ENCODE results near the gene PTPRH.
A peak's percentile ranks its signal among the peaks of the same experiment; 100 is the strongest.

PTPRH gene

DNA sequence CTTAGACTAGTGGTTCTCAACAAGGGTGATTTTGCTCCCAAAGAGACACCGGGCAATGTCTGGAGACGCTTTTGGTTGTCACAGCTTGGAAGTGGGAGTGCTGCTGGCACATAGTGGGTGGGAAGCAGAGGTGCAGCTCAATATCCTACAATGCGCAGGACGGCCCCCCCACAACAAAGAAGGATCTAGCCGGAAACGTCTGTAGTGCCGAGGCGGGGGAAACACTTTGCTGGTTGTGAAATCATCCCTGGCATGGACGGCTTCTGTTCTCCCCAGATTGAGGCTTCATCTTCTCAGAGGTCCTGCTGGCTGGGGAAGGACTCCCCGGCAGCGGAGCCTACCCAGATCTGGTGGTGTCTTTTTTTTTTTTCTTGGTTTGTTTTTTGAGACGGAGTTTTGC, 15.8 kb downstream of the PTPRH start:
- Histone ChIP-seq H3K27ac (ENCODE audit: low read length) (no peak overlapping the region), H3K9me3 (ENCODE audit: insufficient read depth, low read depth, low read length) (no peaks in the 10 kb centered on the region), H3K36me3 (ENCODE audit: insufficient read depth, low read depth, low read length) (no peaks in the 10 kb centered on the region), H3K4me3 (ENCODE audit: low read length) (no peak overlapping the region), H3K27me3 (ENCODE audit: insufficient read depth, low read length) (0 out of 2 replicates have a peak, but pooled peaks cover 10% of the 10 kb centered on the region), H3K9ac (ENCODE audit: low read depth, low read length) (no peak overlapping the region), H3K4me1 (ENCODE audit: insufficient read depth, low read length) (no peaks in the 10 kb centered on the region)

GRCh38 chr19:55189403-55189835, 19.9 kb downstream of the PTPRH start:
- Histone ChIP-seq H3K4me3 (ENCODE audit: low read length) (no peak overlapping the region), H3K36me3 (ENCODE audit: insufficient read depth, low read depth, low read length) (no peaks in the 10 kb centered on the region), H3K4me1 (ENCODE audit: insufficient read depth, low read length) (no peaks in the 10 kb centered on the region), H3K9me3 (ENCODE audit: insufficient read depth, low read depth, low read length) (no peaks in the 10 kb centered on the region), H3K9ac (ENCODE audit: low read depth, low read length) (no peak overlapping the region), H3K27ac (ENCODE audit: low read length) (no peak overlapping the region), H3K27me3 (ENCODE audit: insufficient read depth, low read length) (peaks cover 21% of the 10 kb centered on the region)

DNA sequence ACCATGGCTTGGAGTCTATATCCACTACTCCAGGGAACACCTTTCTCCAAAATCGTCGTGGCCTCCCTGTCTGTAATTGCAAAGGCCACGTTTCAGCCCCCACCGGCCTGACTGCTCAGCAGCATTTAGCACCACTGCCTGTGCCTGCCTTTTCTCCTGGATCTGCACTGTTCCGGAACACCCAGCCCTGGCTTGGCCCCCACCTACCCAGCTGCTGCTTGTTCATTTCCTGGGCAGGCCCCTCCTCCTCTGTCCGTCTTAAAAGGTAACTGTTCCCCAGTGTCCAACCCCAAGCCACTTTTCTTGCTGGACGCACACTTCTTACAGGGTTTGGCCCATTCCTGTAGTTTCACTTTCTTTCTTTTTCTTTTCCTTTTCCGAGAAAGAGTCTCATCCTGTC, 20.7 kb downstream of the PTPRH start:
- no peaks in the 10 kb centered on the region for H3K36me3 ChIP-seq (ENCODE audit: insufficient read depth, low read depth, low read length)
- no peak overlapping the region for H3K9ac ChIP-seq (ENCODE audit: low read depth, low read length)
- H3K27me3 ChIP-seq (ENCODE audit: insufficient read depth, low read length), result peaks cover 18% of the 10 kb centered on the region
- no peak overlapping the region for H3K4me3 ChIP-seq (ENCODE audit: low read length)
- H3K27ac ChIP-seq (ENCODE audit: low read length), result no peak overlapping the region
- no peaks in the 10 kb centered on the region for H3K4me1 ChIP-seq (ENCODE audit: insufficient read depth, low read length)
- H3K9me3 ChIP-seq (ENCODE audit: insufficient read depth, low read depth, low read length), result no peaks in the 10 kb centered on the region

GRCh38 chr19:55186080-55186479, 23.2 kb downstream of the PTPRH start:
- no peak overlapping the region for H3K9ac ChIP-seq (ENCODE audit: low read depth, low read length)
- no peak overlapping the region for H3K4me3 ChIP-seq (ENCODE audit: low read length)
- H3K4me1 ChIP-seq (ENCODE audit: insufficient read depth, low read length), result no peaks in the 10 kb centered on the region
- no peaks in the 10 kb centered on the region for H3K36me3 ChIP-seq (ENCODE audit: insufficient read depth, low read depth, low read length)
- H3K27ac ChIP-seq (ENCODE audit: low read length), result no peak overlapping the region
- H3K9me3 ChIP-seq (ENCODE audit: insufficient read depth, low read depth, low read length), result no peaks in the 10 kb centered on the region
- peaks cover 28% of the 10 kb centered on the region for H3K27me3 ChIP-seq (ENCODE audit: insufficient read depth, low read length)

- Histone ChIP-seq H3K36me3 (ENCODE audit: insufficient read depth, low read depth, low read length) (no peaks in the 10 kb centered on the region), H3K9ac (ENCODE audit: low read depth, low read length) (no peak overlapping the region), H3K9me3 (ENCODE audit: insufficient read depth, low read depth, low read length) (no peaks in the 10 kb centered on the region), H3K4me3 (ENCODE audit: low read length) (no peak overlapping the region), H3K4me1 (ENCODE audit: insufficient read depth, low read length) (no peaks in the 10 kb centered on the region), H3K27me3 (ENCODE audit: insufficient read depth, low read length) (peaks cover 64% of the 10 kb centered on the region), H3K27ac (ENCODE audit: low read length) (no peak overlapping the region)
These were observed 27.6 kb downstream of the PTPRH start for GRCh38 chr19:55181740-55182139.

DNA sequence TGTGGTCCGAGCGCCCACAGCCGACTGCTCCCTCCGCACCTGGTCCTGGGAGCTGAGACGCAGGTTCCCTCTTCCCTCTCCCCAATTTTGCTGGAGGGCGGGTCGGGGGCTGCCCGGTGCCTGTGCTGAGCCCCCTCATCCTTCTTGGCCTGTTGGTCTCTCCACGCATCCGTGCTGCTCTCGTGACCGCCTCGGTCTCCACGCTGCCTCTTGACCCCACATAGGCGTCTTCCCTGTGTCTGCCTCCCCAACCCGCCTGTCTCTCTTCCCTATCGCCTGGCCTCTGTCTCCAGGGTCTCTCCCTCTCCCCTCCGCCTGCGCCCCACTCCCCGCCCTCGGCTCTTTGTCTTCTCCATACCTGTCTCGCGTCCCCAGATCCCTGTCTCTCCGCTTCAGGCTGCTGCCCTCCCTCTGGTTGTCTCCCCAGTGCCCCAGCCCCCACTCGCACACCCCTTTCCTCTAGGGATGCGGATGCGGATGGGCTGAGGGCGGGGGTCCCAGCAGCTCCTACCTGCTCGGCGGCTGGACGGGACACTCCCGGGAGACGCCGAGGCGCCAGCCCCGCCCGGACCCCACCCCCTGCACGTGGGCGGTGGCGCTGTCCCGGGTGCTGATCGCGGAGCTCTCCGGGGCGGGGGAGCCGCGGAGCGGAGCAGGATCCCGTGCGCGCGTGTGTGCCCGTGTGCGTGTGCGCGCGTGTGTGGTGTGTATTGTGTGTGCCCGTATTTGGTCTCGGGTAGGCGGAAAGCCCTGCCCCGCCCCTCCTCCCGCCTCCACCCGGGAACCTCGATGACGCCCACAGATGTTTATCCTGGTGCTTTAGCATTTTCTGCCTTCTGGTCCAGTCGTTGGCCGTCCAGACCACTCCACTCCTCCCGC, 29.5 kb downstream of the PTPRH start, which contains the start of gene SYT5:
Gene SYT5 (minus strand): TSS at position 684 of the 879 bp plus-strand sequence. CDS start 1,248 bp downstream, outside the sequence.
- Histone ChIP-seq H3K27me3 (ENCODE audit: insufficient read depth, low read length) (peaks cover 73% of the 10 kb centered on the region), H3K4me1 (ENCODE audit: insufficient read depth, low read length) (peaks cover 4% of the 10 kb centered on the region; the same call in 1 of the 2 replicates), H3K9ac (ENCODE audit: low read depth, low read length) (no peak within 1 kb of the TSS; the same call in 1 of the 2 replicates), H3K4me3 (ENCODE audit: low read length) (peak within 1 kb of the TSS; percentile 83), H3K27ac (ENCODE audit: low read length) (no peak within 1 kb of the TSS), H3K9me3 (ENCODE audit: insufficient read depth, low read depth, low read length) (no peaks in the 10 kb centered on the region), H3K36me3 (ENCODE audit: insufficient read depth, low read depth, low read length) (no peaks in the 10 kb centered on the region)

GRCh38 chr19:55178781-55179599, 30.3 kb downstream of the PTPRH start:
- Histone ChIP-seq H3K4me3 (ENCODE audit: low read length) (peak overlapping the region; percentile 83), H3K4me1 (ENCODE audit: insufficient read depth, low read length) (peaks cover 4% of the 10 kb centered on the region; the same call in 1 of the 2 replicates), H3K27me3 (ENCODE audit: insufficient read depth, low read length) (peaks cover 79% of the 10 kb centered on the region), H3K27ac (ENCODE audit: low read length) (no peak overlapping the region), H3K9ac (ENCODE audit: low read depth, low read length) (no peak overlapping the region; the same call in 1 of the 2 replicates), H3K9me3 (ENCODE audit: insufficient read depth, low read depth, low read length) (no peaks in the 10 kb centered on the region), H3K36me3 (ENCODE audit: insufficient read depth, low read depth, low read length) (no peaks in the 10 kb centered on the region)

DNA sequence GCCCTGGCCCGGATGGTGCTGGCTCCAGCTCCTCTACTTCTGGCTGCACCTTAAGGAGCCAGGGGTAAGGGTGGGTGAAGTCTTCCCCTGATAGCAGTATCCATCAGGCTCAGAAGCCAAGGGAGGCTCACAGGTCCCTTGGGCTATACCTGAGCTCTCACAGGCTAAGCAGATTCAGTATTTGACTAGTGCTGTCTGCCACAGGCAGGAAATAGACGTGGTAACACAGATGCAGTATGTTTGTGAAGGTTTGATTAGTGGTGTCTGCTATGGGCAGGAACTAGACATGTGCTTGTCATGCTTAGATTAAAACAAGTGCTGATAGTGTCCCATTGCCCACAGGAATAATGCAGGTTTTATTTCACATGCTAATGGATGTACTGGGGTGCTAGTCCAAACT, 33.2 kb downstream of the PTPRH start:
- no peak overlapping the region for H3K27ac ChIP-seq (ENCODE audit: low read length)
- peaks cover 7% of the 10 kb centered on the region for H3K4me1 ChIP-seq (ENCODE audit: insufficient read depth, low read length)
- H3K27me3 ChIP-seq (ENCODE audit: insufficient read depth, low read length), result peaks cover 91% of the 10 kb centered on the region
- no peak overlapping the region for H3K4me3 ChIP-seq (ENCODE audit: low read length)
- H3K9me3 ChIP-seq (ENCODE audit: insufficient read depth, low read depth, low read length), result no peaks in the 10 kb centered on the region
- no peak overlapping the region for H3K9ac ChIP-seq (ENCODE audit: low read depth, low read length)
- H3K36me3 ChIP-seq (ENCODE audit: insufficient read depth, low read depth, low read length), result no peaks in the 10 kb centered on the region

DNA sequence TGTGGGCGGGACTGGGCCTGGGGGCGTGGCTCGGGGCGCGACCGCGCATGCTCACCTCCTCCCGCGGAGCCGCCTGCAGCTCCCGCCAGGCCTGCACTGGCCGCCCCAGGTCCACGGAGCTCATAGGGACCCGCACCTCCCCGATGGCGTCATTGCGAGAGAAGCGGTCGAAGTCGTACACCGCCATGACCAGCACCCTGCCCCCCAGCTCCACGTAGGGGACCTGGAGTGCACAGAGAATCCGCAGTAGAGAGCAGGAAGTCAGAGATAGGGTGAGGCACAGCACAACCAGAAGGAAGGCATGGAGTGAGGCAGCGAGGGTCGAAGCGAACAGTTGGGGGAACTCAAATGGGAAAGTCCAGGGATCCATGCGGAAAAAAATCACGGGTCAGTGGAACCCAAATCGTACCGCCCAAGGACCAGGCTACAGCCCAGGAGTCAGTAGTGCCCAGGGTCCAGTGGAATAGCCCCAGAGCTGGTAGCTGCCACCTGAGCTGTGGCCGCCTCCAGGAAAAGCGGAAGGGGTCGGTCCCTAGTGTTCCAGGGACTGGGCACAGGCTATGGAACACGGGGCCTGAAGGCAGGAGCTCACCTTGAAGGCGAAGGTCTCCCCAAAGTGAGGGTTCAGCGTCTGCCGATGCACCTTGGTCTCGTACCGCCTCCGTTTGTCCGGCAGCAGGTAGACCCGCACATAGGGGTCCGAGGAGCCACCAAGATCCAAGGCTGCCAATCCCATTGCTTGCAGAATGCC, 34.0 kb downstream of the PTPRH start:
- no peak overlapping the region for H3K27ac ChIP-seq (ENCODE audit: low read length)
- H3K4me3 ChIP-seq (ENCODE audit: low read length), result no peak overlapping the region; the same call in 1 of the 2 replicates
- H3K27me3 ChIP-seq (ENCODE audit: insufficient read depth, low read length), result peaks cover 91% of the 10 kb centered on the region
- no peaks in the 10 kb centered on the region for H3K36me3 ChIP-seq (ENCODE audit: insufficient read depth, low read depth, low read length)
- no peak overlapping the region for H3K9ac ChIP-seq (ENCODE audit: low read depth, low read length)
- H3K4me1 ChIP-seq (ENCODE audit: insufficient read depth, low read length), result peaks cover 7% of the 10 kb centered on the region
- H3K9me3 ChIP-seq (ENCODE audit: insufficient read depth, low read depth, low read length), result no peaks in the 10 kb centered on the region

- Histone ChIP-seq H3K27me3 (ENCODE audit: insufficient read depth, low read length) (peaks cover 91% of the 10 kb centered on the region), H3K4me3 (ENCODE audit: low read length) (peak overlapping the region; percentile 82; the same call in 1 of the 2 replicates), H3K9ac (ENCODE audit: low read depth, low read length) (no peak overlapping the region), H3K27ac (ENCODE audit: low read length) (no peak overlapping the region), H3K9me3 (ENCODE audit: insufficient read depth, low read depth, low read length) (no peaks in the 10 kb centered on the region), H3K4me1 (ENCODE audit: insufficient read depth, low read length) (peaks cover 7% of the 10 kb centered on the region), H3K36me3 (ENCODE audit: insufficient read depth, low read depth, low read length) (no peaks in the 10 kb centered on the region)
These were observed 34.7 kb downstream of the PTPRH start for GRCh38 chr19:55174425-55175116.

Measured in iPS-20b (cell line).